HCT116 (cell line): ENCODE data around the gene PLSCR5. TPM values are rescaled to one million over a fixed set of nuclear protein-coding genes. Genes with fewer than 3 reads are reported as not detected.

Experiments
- ATAC-seq: fragments of 200-7000 bp; cut with Tn5 transposase; 2 replicates; pipeline ENCODE4 v1.9.1; 2020; ENCODE audit warnings: mild to moderate bottlenecking, moderate library complexity
- BruUV-seq: library from RNA; stranded (reverse); fragments of 400-500 nt; replicated peaks from 2 replicates; lab custom pipeline; 2021; lab: Mats Ljungman, UMichigan
- CTCF ChIA-PET: fragments of 300-600 bp; sonication (Branson Sonifier 250); formaldehyde crosslinking; loops from one replicate; lab custom pipeline; 2021; ENCODE audit warnings: antibody characterized with exemption; lab: Charles Lee
- POLR2A ChIA-PET: fragments of 300-600, 350-600 bp; sonication (Branson Sonifier 250); formaldehyde crosslinking; loops from one replicate; lab custom pipeline; 2021; ENCODE audit warnings: antibody characterized with exemption; lab: Charles Lee
- RAD21 ChIA-PET, 2 experiments: fragments of 300-600 bp; sonication (Branson Sonifier 250); formaldehyde crosslinking; loops; one replicate each; lab custom pipeline; 2023; ENCODE audit warnings: low total read pairs in 2 of 2; ENCODE audit not compliant: uncharacterized antibody in 2 of 2, unreplicated experiment in 2 of 2, low non-redundant PET in 1 of 2; lab: Charles Lee
- DNase-seq: peaks from one replicate; pipeline ENCODE4 v3.0.0-alpha.2; 2010; ENCODE audit warnings: low read depth, low spot score
- H2AFZ ChIP-seq: fragments of 200-600 bp; shearing (Covaris generic), sonication (generic); 2 replicates; pipeline ENCODE4 v1.6.1; 2017; ENCODE audit warnings: low read depth, mixed run types, mixed read lengths, antibody characterized with exemption, low read length; ENCODE audit not compliant: poor library complexity, severe bottlenecking
- H3K27ac ChIP-seq: 2 replicates; pipeline ENCODE4 v1.5.1; 2012; ENCODE audit warnings: low read depth, low read length
- H3K27me3 ChIP-seq: fragments of 200-600 bp; sonication (generic); 2 replicates; pipeline ENCODE4 v1.6.1; 2016; ENCODE audit warnings: mixed run types, low read length, mixed read lengths; ENCODE audit not compliant: insufficient read depth
- H3K36me3 ChIP-seq, 2 experiments: fragments of 200-500 bp in 1 of 2; fragments of 200-600 bp in 1 of 2; sonication (Bioruptor generic) in 1 of 2; sonication (generic) in 1 of 2; 2 replicates each; pipeline versions ENCODE4 v1.5.1 to v1.6.1; 2014 to 2016; ENCODE audit warnings: low read length in 2 of 2, inconsistent platforms in 1 of 2, mixed read lengths in 1 of 2, mixed run types in 1 of 2; ENCODE audit not compliant: insufficient read depth in 2 of 2, control insufficient read depth in 1 of 2
- H3K4me1 ChIP-seq, 2 experiments: fragments of 200-600 bp in 1 of 2; sonication (generic) in 1 of 2; 2 replicates each; pipeline versions ENCODE4 v1.5.1 to v1.6.1; 2012 to 2017; ENCODE audit warnings: low read length in 2 of 2, inconsistent platforms in 1 of 2, mild to moderate bottlenecking in 1 of 2, mixed read lengths in 1 of 2, mixed run types in 1 of 2, moderate library complexity in 1 of 2; ENCODE audit not compliant: insufficient read depth in 2 of 2, control insufficient read depth in 1 of 2
- H3K4me2 ChIP-seq: fragments of 200-600 bp; sonication (generic); 2 replicates; pipeline ENCODE4 v1.6.1; 2017; ENCODE audit warnings: mixed run types, low read length, mixed read lengths
- H3K4me3 ChIP-seq, 2 experiments: fragments of 200-600 bp in 1 of 2; sonication (generic) in 1 of 2; replicated peaks in 1 of 2; 2 replicates each; pipeline ENCODE4 v1.5.1; 2011 to 2016; ENCODE audit warnings: low read length in 2 of 2, control low read depth in 1 of 2, low read depth in 1 of 2, mild to moderate bottlenecking in 1 of 2, mixed read lengths in 1 of 2, mixed run types in 1 of 2
- H3K79me2 ChIP-seq: fragments of 200-600 bp; sonication (generic); 2 replicates; pipeline ENCODE4 v1.6.1; 2017; ENCODE audit warnings: mild to moderate bottlenecking, mixed run types, low read length, moderate library complexity, mixed read lengths; ENCODE audit not compliant: insufficient read depth
- H3K9ac ChIP-seq: fragments of 200-600 bp; sonication (generic); 2 replicates; pipeline ENCODE4 v1.6.1; 2016; ENCODE audit warnings: low read length, mixed read lengths
- H3K9me2 ChIP-seq: fragments of 200-600 bp; sonication (generic), shearing (Covaris generic); 2 replicates; pipeline ENCODE4 v1.6.1; 2017; ENCODE audit warnings: mixed run types, mild to moderate bottlenecking, moderate library complexity; ENCODE audit not compliant: insufficient read depth
- H3K9me3 ChIP-seq, 2 experiments: fragments of 200-500 bp in 1 of 2; fragments of 200-600 bp in 1 of 2; sonication (Bioruptor generic) in 1 of 2; sonication (generic) in 1 of 2; 2 replicates each; pipeline ENCODE4 v1.6.1; 2014 to 2017; ENCODE audit warnings: low read length in 2 of 2, mixed read lengths in 2 of 2, inconsistent platforms in 1 of 2, low read depth in 1 of 2, mild to moderate bottlenecking in 1 of 2, mixed run types in 1 of 2, moderate library complexity in 1 of 2; ENCODE audit not compliant: control insufficient read depth in 1 of 2, insufficient read depth in 1 of 2
- H4K20me1 ChIP-seq: fragments of 200-600 bp; sonication (generic), shearing (Covaris generic); 2 replicates; pipeline ENCODE4 v1.6.1; 2017; ENCODE audit warnings: mixed run types, mild to moderate bottlenecking, moderate library complexity; ENCODE audit not compliant: insufficient read depth
- CBX3 ChIP-seq: IDR thresholded peaks from 2 replicates; pipeline ENCODE4 v1.6.1; 2012; ENCODE audit warnings: low read depth
- CEBPB ChIP-seq: IDR thresholded peaks from 2 replicates; pipeline ENCODE4 v1.6.1; 2012; ENCODE audit warnings: low read depth
- EGR1 ChIP-seq: IDR thresholded peaks from 2 replicates; pipeline ENCODE4 v1.6.1; 2012; ENCODE audit warnings: low read depth
- ELF1 ChIP-seq: IDR thresholded peaks from 2 replicates; pipeline ENCODE4 v1.6.1; 2012; ENCODE audit warnings: low read depth, borderline replicate concordance
- EZH2 ChIP-seq: fragments of 200-600 bp; sonication (generic); IDR thresholded peaks from 2 replicates; pipeline ENCODE4 v1.6.1; 2017; ENCODE audit warnings: antibody characterized with exemption, mixed run types
- EZH2phosphoT487 ChIP-seq: fragments of 200-600 bp; IDR thresholded peaks from 2 replicates; pipeline ENCODE4 v1.6.1; 2018; ENCODE audit warnings: antibody characterized with exemption, borderline replicate concordance
- FOSL1 ChIP-seq: IDR thresholded peaks from 2 replicates; pipeline ENCODE4 v1.6.1; 2012; ENCODE audit warnings: low read depth
- POLR2A ChIP-seq: IDR thresholded peaks from 2 replicates; pipeline ENCODE4 v1.7.0; 2011; ENCODE audit warnings: borderline replicate concordance; ENCODE audit not compliant: insufficient read depth, insufficient read length; ENCODE audit errors: extremely low read depth
- POLR2AphosphoS5 ChIP-seq: IDR thresholded peaks from 2 replicates; pipeline ENCODE4 v1.6.1; 2011; ENCODE audit warnings: mild to moderate bottlenecking, low read depth, low read length, moderate library complexity
- REST ChIP-seq: IDR thresholded peaks from 2 replicates; pipeline ENCODE4 v1.6.1; 2012; ENCODE audit warnings: low read depth
- SIN3A ChIP-seq: IDR thresholded peaks from 2 replicates; pipeline ENCODE4 v1.6.1; 2012; ENCODE audit warnings: low read depth
- YY1 ChIP-seq: IDR thresholded peaks from 2 replicates; pipeline ENCODE4 v1.6.1; 2011; ENCODE audit warnings: low read length, low read depth, moderate library complexity, mild to moderate bottlenecking; ENCODE audit not compliant: insufficient replicate concordance; ENCODE audit errors: extremely low read depth
- ZFX ChIP-seq: fragments of 450-650 bp; IDR thresholded peaks from 2 replicates; pipeline ENCODE4 v1.6.1; 2017
- ZNF274 ChIP-seq: fragments of 200-500 bp; sonication (Bioruptor generic); IDR thresholded peaks from 2 replicates; pipeline ENCODE4 v1.6.1; 2014; ENCODE audit warnings: mild to moderate bottlenecking, low read depth, low read length, inconsistent platforms
- intact Hi-C: fragments of 100-400 bp; cut with micrococcal nuclease; formaldehyde crosslinking; loops from 2 replicates; pipeline ENCODE4 v1.10.0; 2022
- total RNA-seq: library from RNA; stranded (reverse); gene quantifications from one replicate; pipeline ENCODE4 v1.2.1, GENCODE V29; 2021; ENCODE audit not compliant: unreplicated experiment
- TF ChIP-seq, protein P1 (sequence below), 3 experiments: fragments of 200-600 bp in 1 of 3; sonication (generic) in 1 of 3; IDR thresholded peaks in 2 of 3; conservative IDR thresholded peaks in 1 of 3; 2 replicates each; pipeline ENCODE4 v1.5.1; 2012 to 2017; ENCODE audit warnings: low read depth in 2 of 3, low read length in 2 of 3, antibody characterized with exemption in 1 of 3, borderline replicate concordance in 1 of 3, control low read depth in 1 of 3, mild to moderate bottlenecking in 1 of 3, mixed read lengths in 1 of 3, mixed run types in 1 of 3, moderate library complexity in 1 of 3; ENCODE audit not compliant: insufficient read depth in 1 of 3
- TF ChIP-seq, protein P2 (sequence below): IDR thresholded peaks from 2 replicates; pipeline ENCODE4 v1.6.1; 2012
- TF ChIP-seq, protein P3 (sequence below): IDR thresholded peaks from 2 replicates; pipeline ENCODE4 v1.6.1; 2012

The PLSCR5 gene
- total RNA-seq, 1 experiment from 2014 or later: not detected

DNA sequence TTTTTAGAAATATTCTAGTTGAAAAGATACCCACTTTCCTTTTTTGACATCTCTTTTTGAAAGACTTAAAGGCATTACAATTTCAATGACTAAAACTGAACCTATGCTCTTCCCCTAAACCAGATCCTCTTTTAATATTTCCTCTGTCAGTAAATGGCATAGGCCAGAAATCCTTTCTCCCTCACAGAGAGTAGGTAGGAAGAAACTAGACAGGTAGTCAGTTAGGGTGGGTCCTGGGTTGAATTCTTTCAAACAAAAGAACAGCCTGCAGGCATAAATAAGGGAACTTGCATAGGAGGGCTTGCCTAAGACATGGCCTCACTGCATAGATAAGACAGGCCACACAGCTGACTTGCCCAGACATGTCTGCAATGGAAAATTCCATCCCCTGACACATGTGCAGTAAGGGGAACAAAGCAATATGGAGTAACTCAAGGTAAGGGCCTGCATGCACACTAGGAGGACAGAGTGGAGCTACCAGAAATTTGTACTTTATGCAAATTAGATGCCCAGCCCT lies 23.1 kb downstream of the PLSCR5 start (continued):
- TF ChIP-seq, protein P1, sequence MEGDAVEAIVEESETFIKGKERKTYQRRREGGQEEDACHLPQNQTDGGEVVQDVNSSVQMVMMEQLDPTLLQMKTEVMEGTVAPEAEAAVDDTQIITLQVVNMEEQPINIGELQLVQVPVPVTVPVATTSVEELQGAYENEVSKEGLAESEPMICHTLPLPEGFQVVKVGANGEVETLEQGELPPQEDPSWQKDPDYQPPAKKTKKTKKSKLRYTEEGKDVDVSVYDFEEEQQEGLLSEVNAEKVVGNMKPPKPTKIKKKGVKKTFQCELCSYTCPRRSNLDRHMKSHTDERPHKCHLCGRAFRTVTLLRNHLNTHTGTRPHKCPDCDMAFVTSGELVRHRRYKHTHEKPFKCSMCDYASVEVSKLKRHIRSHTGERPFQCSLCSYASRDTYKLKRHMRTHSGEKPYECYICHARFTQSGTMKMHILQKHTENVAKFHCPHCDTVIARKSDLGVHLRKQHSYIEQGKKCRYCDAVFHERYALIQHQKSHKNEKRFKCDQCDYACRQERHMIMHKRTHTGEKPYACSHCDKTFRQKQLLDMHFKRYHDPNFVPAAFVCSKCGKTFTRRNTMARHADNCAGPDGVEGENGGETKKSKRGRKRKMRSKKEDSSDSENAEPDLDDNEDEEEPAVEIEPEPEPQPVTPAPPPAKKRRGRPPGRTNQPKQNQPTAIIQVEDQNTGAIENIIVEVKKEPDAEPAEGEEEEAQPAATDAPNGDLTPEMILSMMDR (IDR thresholded peaks at IDR 0.05 in 2 of 3, conservative IDR thresholded peaks at IDR 0.05 in 1 of 3; ENCODE audit: borderline replicate concordance in 1 of 3, insufficient read depth in 1 of 3, low read depth in 2 of 3, low read length in 2 of 3): no peak
- no peak for TF ChIP-seq POLR2A
- TF ChIP-seq, protein P2, sequence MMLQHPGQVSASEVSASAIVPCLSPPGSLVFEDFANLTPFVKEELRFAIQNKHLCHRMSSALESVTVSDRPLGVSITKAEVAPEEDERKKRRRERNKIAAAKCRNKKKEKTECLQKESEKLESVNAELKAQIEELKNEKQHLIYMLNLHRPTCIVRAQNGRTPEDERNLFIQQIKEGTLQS: no peak
- TF ChIP-seq, protein P3, sequence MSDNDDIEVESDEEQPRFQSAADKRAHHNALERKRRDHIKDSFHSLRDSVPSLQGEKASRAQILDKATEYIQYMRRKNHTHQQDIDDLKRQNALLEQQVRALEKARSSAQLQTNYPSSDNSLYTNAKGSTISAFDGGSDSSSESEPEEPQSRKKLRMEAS: no peak
- TF ChIP-seq EZH2: no peak

DNA sequence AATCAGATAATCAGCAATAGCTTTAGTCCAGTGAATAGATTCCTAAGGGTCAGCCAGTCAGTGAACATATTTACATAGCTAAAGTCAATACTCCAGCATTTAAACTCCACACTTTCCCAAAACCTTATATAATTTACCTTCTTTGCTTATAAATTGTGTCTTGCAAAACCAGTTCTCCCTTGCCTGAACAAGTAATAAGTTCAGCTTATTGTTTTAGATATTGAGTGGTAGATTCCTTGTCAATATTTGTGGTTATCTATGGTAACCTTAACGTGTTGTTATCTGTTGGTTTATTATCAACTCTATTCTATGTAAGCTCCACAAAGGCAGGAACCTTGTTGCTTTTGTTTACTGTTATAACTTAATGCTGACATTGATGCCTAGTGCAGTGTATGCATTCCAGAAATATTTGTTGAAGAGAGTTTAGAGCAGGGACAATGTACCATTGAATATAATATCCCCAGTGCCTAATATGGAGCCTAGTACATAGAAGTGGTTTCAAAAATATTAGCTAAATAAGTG lies 24.0 kb downstream of the PLSCR5 start:
- no peaks in the 10 kb centered on the region for H4K20me1 ChIP-seq
- intact Hi-C loops: no loop called here
- no peaks in the 10 kb centered on the region for H3K9me2 ChIP-seq
- BruUV-seq: no TSS peak
- ATAC-seq (no peak), DNase-seq (no peak)
- no peak overlapping the region for H3K27ac ChIP-seq
- ChIA-PET RAD21 (no interaction called here), CTCF (interaction anchor here (1.1 to 1.8 kb wide), 3 partner anchors 9 to 392 kb away, joined by 3 to 4 read pairs (median 4); no protein-coding TSS in a partner anchor), POLR2A (no interaction called here)
- no peaks in the 10 kb centered on the region for H3K4me1 ChIP-seq
- no peaks in the 10 kb centered on the region for H3K36me3 ChIP-seq
- no peaks in the 10 kb centered on the region for H3K27me3 ChIP-seq
- no peaks in the 10 kb centered on the region for H3K79me2 ChIP-seq
- H2AFZ ChIP-seq: no peak overlapping the region
- H3K4me3 ChIP-seq: no peak overlapping the region
- no peak overlapping the region for H3K4me2 ChIP-seq
- H3K9ac ChIP-seq: no peak overlapping the region
- no peaks in the 10 kb centered on the region for H3K9me3 ChIP-seq
- TF ChIP-seq EGR1 (no peak), ZNF274 (no peak), REST (no peak), EZH2 (no peak), CEBPB (no peak), ZFX (no peak), SIN3A (no peak), ELF1 (no peak), YY1 (no peak), FOSL1 (no peak), EZH2phosphoT487 (no peak), POLR2AphosphoS5 (no peak), CBX3 (no peak), POLR2A (no peak)
- TF ChIP-seq, protein P1 (IDR thresholded peaks at IDR 0.05 in 2 of 3, conservative IDR thresholded peaks at IDR 0.05 in 1 of 3; ENCODE audit: borderline replicate concordance in 1 of 3, insufficient read depth in 1 of 3, low read depth in 2 of 3, low read length in 2 of 3): no peak
